HepG2 (cell line): ENCODE measurements around the gene UCHL3.

Experiments used
- FOSL2 ChIP-seq: sonication (generic); formaldehyde crosslinking; IDR thresholded peaks from 2 replicates; pipeline ENCODE4 v1.4.0; 2020; ENCODE audit warnings: missing genetic modification reagents
- KLF15 ChIP-seq: sonication (generic); formaldehyde crosslinking; IDR thresholded peaks from 2 replicates; pipeline ENCODE4 v1.8.1; 2023; ENCODE audit warnings: borderline replicate concordance, mild to moderate bottlenecking, inconsistent platforms, missing genetic modification reagents, mixed read lengths
- MYC ChIP-seq: sonication (generic); formaldehyde crosslinking; IDR thresholded peaks from 2 replicates; pipeline ENCODE4 v1.9.0; 2021; ENCODE audit warnings: missing genetic modification reagents, borderline replicate concordance
- NCOA5 ChIP-seq: sonication (generic); formaldehyde crosslinking; IDR thresholded peaks from 2 replicates; pipeline ENCODE4 v1.4.0; 2020; ENCODE audit warnings: missing genetic modification reagents
- POLR2A ChIP-seq, 2 experiments: IDR thresholded peaks; 2 replicates each; pipeline ENCODE4 v1.6.1; 2011; ENCODE audit warnings: low read depth in 2 of 2, low read length in 2 of 2, mild to moderate bottlenecking in 1 of 2, moderate library complexity in 1 of 2; ENCODE audit not compliant: insufficient read depth in 1 of 2
- SMC3 ChIP-seq: IDR thresholded peaks from 2 replicates; pipeline ENCODE4 v1.6.1; 2011; ENCODE audit warnings: low read length, improper control_type of control experiment
- SUZ12 ChIP-seq: fragments of 150-350 bp; IDR thresholded peaks from 2 replicates; pipeline ENCODE4 v1.6.1; 2014; ENCODE audit warnings: low read depth, low read length
- ZNF589 ChIP-seq: sonication (generic); formaldehyde crosslinking; conservative IDR thresholded peaks from 2 replicates; pipeline ENCODE4 v1.8.0; 2022; ENCODE audit warnings: mild to moderate bottlenecking, moderate library complexity, missing genetic modification reagents
- ZNF747 ChIP-seq: sonication (generic); formaldehyde crosslinking; IDR thresholded peaks from 2 replicates; pipeline ENCODE4 v1.8.1; 2023; ENCODE audit warnings: missing genetic modification reagents, mild to moderate bottlenecking, borderline replicate concordance
- TF ChIP-seq, protein P1 (sequence below): sonication (generic); formaldehyde crosslinking; IDR thresholded peaks from 2 replicates; pipeline ENCODE4 v1.4.0; 2020; ENCODE audit warnings: missing genetic modification reagents
- TF ChIP-seq, protein P2 (sequence below): sonication (generic); formaldehyde crosslinking; IDR thresholded peaks from 2 replicates; pipeline ENCODE4 v1.5.0; 2020; ENCODE audit warnings: mild to moderate bottlenecking, missing genetic modification reagents, moderate library complexity

DNA sequence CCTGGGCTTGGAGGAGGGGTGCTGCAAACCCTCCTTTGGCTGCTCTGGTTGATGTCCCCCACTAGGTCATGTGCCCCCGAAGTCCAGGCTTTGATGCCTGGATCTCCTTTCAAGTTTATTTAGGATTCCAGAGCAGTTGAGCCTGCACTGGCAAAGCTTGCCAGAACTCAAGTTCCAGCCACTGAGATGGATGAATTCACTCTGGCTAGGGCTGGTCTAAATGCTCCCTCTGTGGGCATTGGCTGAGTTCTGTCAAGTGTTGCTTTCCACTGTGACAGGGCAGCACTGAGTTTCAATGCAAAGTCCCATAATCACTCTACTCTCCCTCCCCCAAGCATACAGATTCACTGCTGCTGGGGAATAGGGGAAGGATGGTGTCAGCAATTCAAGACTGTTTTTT is 68.7 kb downstream of the UCHL3 start:
- TF ChIP-seq SUZ12 (no peak), SMC3 (no peak), KLF15 (no peak), ZNF589 (CRISPR knock-in tag) (no peak), POLR2A (IDR thresholded peaks at IDR 0.05; ENCODE audit: insufficient read depth in 1 of 2, low read depth in 2 of 2, low read length in 2 of 2) (no peak), NCOA5 (CRISPR knock-in tag) (no peak), FOSL2 (CRISPR knock-in tag) (no peak), MYC (no peak), ZNF747 (CRISPR knock-in tag) (no peak)
- TF ChIP-seq, protein P1, sequence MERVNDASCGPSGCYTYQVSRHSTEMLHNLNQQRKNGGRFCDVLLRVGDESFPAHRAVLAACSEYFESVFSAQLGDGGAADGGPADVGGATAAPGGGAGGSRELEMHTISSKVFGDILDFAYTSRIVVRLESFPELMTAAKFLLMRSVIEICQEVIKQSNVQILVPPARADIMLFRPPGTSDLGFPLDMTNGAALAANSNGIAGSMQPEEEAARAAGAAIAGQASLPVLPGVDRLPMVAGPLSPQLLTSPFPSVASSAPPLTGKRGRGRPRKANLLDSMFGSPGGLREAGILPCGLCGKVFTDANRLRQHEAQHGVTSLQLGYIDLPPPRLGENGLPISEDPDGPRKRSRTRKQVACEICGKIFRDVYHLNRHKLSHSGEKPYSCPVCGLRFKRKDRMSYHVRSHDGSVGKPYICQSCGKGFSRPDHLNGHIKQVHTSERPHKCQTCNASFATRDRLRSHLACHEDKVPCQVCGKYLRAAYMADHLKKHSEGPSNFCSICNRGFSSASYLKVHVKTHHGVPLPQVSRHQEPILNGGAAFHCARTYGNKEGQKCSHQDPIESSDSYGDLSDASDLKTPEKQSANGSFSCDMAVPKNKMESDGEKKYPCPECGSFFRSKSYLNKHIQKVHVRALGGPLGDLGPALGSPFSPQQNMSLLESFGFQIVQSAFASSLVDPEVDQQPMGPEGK (CRISPR knock-in tag) = no peak
- TF ChIP-seq, protein P2, sequence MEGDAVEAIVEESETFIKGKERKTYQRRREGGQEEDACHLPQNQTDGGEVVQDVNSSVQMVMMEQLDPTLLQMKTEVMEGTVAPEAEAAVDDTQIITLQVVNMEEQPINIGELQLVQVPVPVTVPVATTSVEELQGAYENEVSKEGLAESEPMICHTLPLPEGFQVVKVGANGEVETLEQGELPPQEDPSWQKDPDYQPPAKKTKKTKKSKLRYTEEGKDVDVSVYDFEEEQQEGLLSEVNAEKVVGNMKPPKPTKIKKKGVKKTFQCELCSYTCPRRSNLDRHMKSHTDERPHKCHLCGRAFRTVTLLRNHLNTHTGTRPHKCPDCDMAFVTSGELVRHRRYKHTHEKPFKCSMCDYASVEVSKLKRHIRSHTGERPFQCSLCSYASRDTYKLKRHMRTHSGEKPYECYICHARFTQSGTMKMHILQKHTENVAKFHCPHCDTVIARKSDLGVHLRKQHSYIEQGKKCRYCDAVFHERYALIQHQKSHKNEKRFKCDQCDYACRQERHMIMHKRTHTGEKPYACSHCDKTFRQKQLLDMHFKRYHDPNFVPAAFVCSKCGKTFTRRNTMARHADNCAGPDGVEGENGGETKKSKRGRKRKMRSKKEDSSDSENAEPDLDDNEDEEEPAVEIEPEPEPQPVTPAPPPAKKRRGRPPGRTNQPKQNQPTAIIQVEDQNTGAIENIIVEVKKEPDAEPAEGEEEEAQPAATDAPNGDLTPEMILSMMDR (CRISPR knock-in tag) = no peak
